ACC112 (cell line): Measurements from ENCODE around the gene AGBL1.
"Not testable (repeated sequence)": the region's sequence is repeated elsewhere in the genome, so short reads cannot be mapped to it uniquely, and the experiment has no call there.

Experiments
- H2AFZ ChIP-seq: fragments of 200-600 bp; sonication (generic); one replicate; pipeline ENCODE4 v1.6.0; 2017; ENCODE audit warnings: antibody characterized with exemption, low read length; ENCODE audit not compliant: unreplicated experiment
- H3K27ac ChIP-seq: fragments of 200-600 bp; sonication (generic); 2 replicates; pipeline ENCODE4 v1.5.1; 2014; ENCODE audit warnings: low read depth, mild to moderate bottlenecking, antibody characterized with exemption, low read length, moderate library complexity
- H3K27me3 ChIP-seq: fragments of 200-600 bp; sonication (generic); 2 replicates; pipeline ENCODE4 v1.6.1; 2014; ENCODE audit warnings: mild to moderate bottlenecking, antibody characterized with exemption, low read length, moderate library complexity, mixed read lengths; ENCODE audit not compliant: insufficient read depth
- H3K36me3 ChIP-seq: fragments of 200-600 bp; sonication (generic); 2 replicates; pipeline ENCODE4 v1.6.1; 2016; ENCODE audit warnings: mild to moderate bottlenecking, antibody characterized with exemption, low read length, moderate library complexity, mixed read lengths; ENCODE audit not compliant: insufficient read depth
- H3K4me1 ChIP-seq: fragments of 200-600 bp; sonication (generic); one replicate; pipeline ENCODE4 v1.6.1; 2016; ENCODE audit warnings: low read length, mixed read lengths; ENCODE audit not compliant: insufficient read depth, unreplicated experiment, control insufficient read depth
- H3K4me3 ChIP-seq: fragments of 200-600 bp; sonication (generic); 2 replicates; pipeline ENCODE4 v1.5.1; 2014; ENCODE audit warnings: mild to moderate bottlenecking, low read depth, low read length
- H3K79me2 ChIP-seq: fragments of 200-600 bp; sonication (generic); one replicate; pipeline ENCODE4 v1.6.0; 2016; ENCODE audit warnings: low read length; ENCODE audit not compliant: control insufficient read depth, unreplicated experiment, insufficient read depth

AGBL1 gene

GRCh38 chr15:86505951-86506350 lies 426.3 kb downstream of the AGBL1 start:
- Histone ChIP-seq H3K4me3 (no peak overlapping the region), H2AFZ (no peak overlapping the region), H3K27ac (no peak overlapping the region)

GRCh38 chr15:86506401-86506800 lies 426.7 kb downstream of the AGBL1 start:
- Histone ChIP-seq H3K4me3 (no peak overlapping the region), H3K27me3 (no peaks in the 10 kb centered on the region), H3K27ac (no peak overlapping the region), H2AFZ (no peak overlapping the region), H3K4me1 (no peaks in the 10 kb centered on the region), H3K79me2 (no peaks in the 10 kb centered on the region), H3K36me3 (no peaks in the 10 kb centered on the region)

More at GRCh38 chr15:86505951-86506350, 426.3 kb downstream of the AGBL1 start:
- Histone ChIP-seq H3K27me3 (no peaks in the 10 kb centered on the region), H3K79me2 (no peaks in the 10 kb centered on the region), H3K36me3 (no peaks in the 10 kb centered on the region), H3K4me1 (no peaks in the 10 kb centered on the region)

- no peaks in the 10 kb centered on the region for H3K27me3 ChIP-seq
- no peaks in the 10 kb centered on the region for H3K79me2 ChIP-seq
- H3K36me3 ChIP-seq: no peaks in the 10 kb centered on the region
- H3K27ac ChIP-seq: no peak overlapping the region
- H3K4me1 ChIP-seq: no peaks in the 10 kb centered on the region
- H2AFZ ChIP-seq: no peak overlapping the region
- H3K4me3 ChIP-seq: no peak overlapping the region
Observed at GRCh38 chr15:86515625-86516024, 436.0 kb downstream of the AGBL1 start.

GRCh38 chr15:86522721-86523120 lies 443.1 kb downstream of the AGBL1 start:
- Histone ChIP-seq H3K4me1 (no peaks in the 10 kb centered on the region), H3K36me3 (no peaks in the 10 kb centered on the region), H3K4me3 (no peak overlapping the region), H2AFZ (no peak overlapping the region), H3K27me3 (no peaks in the 10 kb centered on the region), H3K79me2 (no peaks in the 10 kb centered on the region), H3K27ac (no peak overlapping the region)

GRCh38 chr15:86526938-86527690 lies 447.4 kb downstream of the AGBL1 start:
- Histone ChIP-seq H3K79me2 (no peaks in the 10 kb centered on the region), H3K27ac (no peak overlapping the region), H3K36me3 (no peaks in the 10 kb centered on the region), H3K27me3 (no peaks in the 10 kb centered on the region), H3K4me1 (no peaks in the 10 kb centered on the region), H2AFZ (no peak overlapping the region), H3K4me3 (no peak overlapping the region)

GRCh38 chr15:86528094-86528493 lies 448.4 kb downstream of the AGBL1 start:
- H3K36me3 ChIP-seq, H3K4me3 ChIP-seq, H2AFZ ChIP-seq: not testable (repeated sequence)

GRCh38 chr15:86538141-86538540 lies 458.5 kb downstream of the AGBL1 start:
- no peaks in the 10 kb centered on the region for H3K79me2 ChIP-seq
- H3K4me3 ChIP-seq: no peak overlapping the region
- H2AFZ ChIP-seq: no peak overlapping the region
- H3K4me1 ChIP-seq: no peaks in the 10 kb centered on the region
- H3K27me3 ChIP-seq: no peaks in the 10 kb centered on the region
- H3K36me3 ChIP-seq: no peaks in the 10 kb centered on the region
- no peak overlapping the region for H3K27ac ChIP-seq

More at GRCh38 chr15:86528094-86528493, 448.4 kb downstream of the AGBL1 start:
- H3K27me3 ChIP-seq, H3K4me1 ChIP-seq, H3K27ac ChIP-seq, H3K79me2 ChIP-seq: not testable (repeated sequence)

GRCh38 chr15:86540840-86541467 lies 461.3 kb downstream of the AGBL1 start:
- H3K27ac ChIP-seq: no peak overlapping the region
- H3K4me1 ChIP-seq: no peaks in the 10 kb centered on the region
- H3K79me2 ChIP-seq: no peaks in the 10 kb centered on the region
- H2AFZ ChIP-seq: no peak overlapping the region
- H3K27me3 ChIP-seq: no peaks in the 10 kb centered on the region
- no peaks in the 10 kb centered on the region for H3K36me3 ChIP-seq
- no peak overlapping the region for H3K4me3 ChIP-seq

GRCh38 chr15:86541540-86541939 lies 461.9 kb downstream of the AGBL1 start:
- no peak overlapping the region for H3K27ac ChIP-seq
- no peaks in the 10 kb centered on the region for H3K79me2 ChIP-seq
- H3K4me3 ChIP-seq: no peak overlapping the region
- no peaks in the 10 kb centered on the region for H3K4me1 ChIP-seq
- H3K36me3 ChIP-seq: no peaks in the 10 kb centered on the region
- H2AFZ ChIP-seq: no peak overlapping the region
- H3K27me3 ChIP-seq: no peaks in the 10 kb centered on the region

- no peaks in the 10 kb centered on the region for H3K36me3 ChIP-seq
- no peak overlapping the region for H2AFZ ChIP-seq
- no peaks in the 10 kb centered on the region for H3K27me3 ChIP-seq
Observed at GRCh38 chr15:86550075-86550474, 470.4 kb downstream of the AGBL1 start.

GRCh38 chr15:86553108-86553507 lies 473.4 kb downstream of the AGBL1 start:
- Histone ChIP-seq H3K79me2 (no peaks in the 10 kb centered on the region), H3K27ac (no peak overlapping the region), H3K27me3 (no peaks in the 10 kb centered on the region), H3K4me3 (no peak overlapping the region), H3K4me1 (no peaks in the 10 kb centered on the region), H2AFZ (no peak overlapping the region), H3K36me3 (no peaks in the 10 kb centered on the region)

More at GRCh38 chr15:86550075-86550474, 470.4 kb downstream of the AGBL1 start:
- no peaks in the 10 kb centered on the region for H3K79me2 ChIP-seq
- H3K4me3 ChIP-seq: no peak overlapping the region
- H3K4me1 ChIP-seq: no peaks in the 10 kb centered on the region
- no peak overlapping the region for H3K27ac ChIP-seq
